ENCODE data around the gene ZEB1. TPM values are rescaled to one million over a fixed set of nuclear protein-coding genes. Genes with fewer than 3 reads are reported as not detected.

The ZEB1 gene
- total and polyA plus RNA-seq, 9 of the 15 experiments (the other 6 are each of a cell fraction or from before 2014, with no cell fraction given): 2.1 to 8.4 (median 4.9) TPM

DNA sequence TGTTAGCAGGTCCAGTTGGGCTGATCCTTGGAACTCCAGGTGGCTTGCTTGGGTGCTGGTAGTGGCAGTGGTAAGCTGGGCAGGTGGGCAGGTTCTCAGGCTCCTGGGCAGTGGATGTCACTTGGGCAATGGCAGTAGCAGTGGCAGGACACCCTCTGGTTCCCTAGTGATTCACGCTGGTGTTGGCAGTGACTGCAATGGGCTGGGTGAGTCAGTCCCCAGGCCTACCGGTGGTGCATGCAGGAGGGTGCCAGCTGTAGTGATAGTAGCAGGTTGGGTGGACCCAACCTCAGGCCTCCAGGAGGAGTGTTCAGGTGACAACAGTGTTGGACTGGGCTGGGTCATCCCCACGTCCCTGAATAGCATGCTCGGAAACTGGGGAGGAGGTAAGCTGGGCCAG, 189.2 kb downstream of the ZEB1 start:
- no peaks in the 10 kb centered on the region for H3K36me3 ChIP-seq (ENCODE audit: control insufficient read depth, insufficient read depth, low read length)
- POLR2A ChIA-PET: no interaction called here

DNA sequence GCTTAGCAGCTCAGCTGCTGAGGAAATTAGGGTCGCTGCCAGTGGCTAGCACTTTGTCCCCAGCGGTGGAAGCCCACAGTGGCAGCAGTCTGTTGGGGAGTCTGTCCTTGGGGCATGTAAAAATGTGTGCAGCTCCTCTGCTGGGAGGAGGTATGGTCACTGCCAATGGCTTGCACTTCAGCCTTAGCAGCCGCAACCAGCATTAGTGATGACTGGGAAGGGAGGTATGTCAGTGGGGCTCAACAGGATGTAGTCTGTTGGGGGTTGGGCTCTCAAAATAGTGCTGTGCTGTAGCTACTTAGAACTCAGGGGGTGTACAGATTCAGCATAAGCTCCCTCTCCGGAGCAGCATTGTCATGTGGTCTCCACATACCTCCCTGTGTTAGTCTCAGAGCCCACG, 189.9 kb downstream of the ZEB1 start:
- in situ Hi-C loops (cut with MboI): no loop called here
- ATAC-seq: no peak
- no peak for TF ChIP-seq KAT7 (CRISPR knock-in tag; IDR thresholded peaks at IDR 0.05; ENCODE audit: borderline replicate concordance)
- no peak for TF ChIP-seq CREM (IDR thresholded peaks at IDR 0.05; ENCODE audit: low read depth)
- no peak for TF ChIP-seq TAF15 (IDR thresholded peaks at IDR 0.05; ENCODE audit: low read depth, low read length)
- TF ChIP-seq CBX5 (IDR thresholded peaks at IDR 0.05; ENCODE audit: borderline replicate concordance, low read depth): no peak
- no peak for TF ChIP-seq POLR2H (tag; IDR thresholded peaks at IDR 0.05; ENCODE audit: low read depth)
- no peak for TF ChIP-seq ELF4 (CRISPR knock-in tag; IDR thresholded peaks at IDR 0.05)
- TF ChIP-seq FOXA3 (CRISPR knock-in tag; conservative IDR thresholded peaks at IDR 0.05 in 1 of 2, IDR thresholded peaks at IDR 0.05 in 1 of 2): no peak
- TF ChIP-seq STAG1 (CRISPR knock-in tag; IDR thresholded peaks at IDR 0.05; ENCODE audit: borderline replicate concordance): no peak
- TF ChIP-seq, protein P1, sequence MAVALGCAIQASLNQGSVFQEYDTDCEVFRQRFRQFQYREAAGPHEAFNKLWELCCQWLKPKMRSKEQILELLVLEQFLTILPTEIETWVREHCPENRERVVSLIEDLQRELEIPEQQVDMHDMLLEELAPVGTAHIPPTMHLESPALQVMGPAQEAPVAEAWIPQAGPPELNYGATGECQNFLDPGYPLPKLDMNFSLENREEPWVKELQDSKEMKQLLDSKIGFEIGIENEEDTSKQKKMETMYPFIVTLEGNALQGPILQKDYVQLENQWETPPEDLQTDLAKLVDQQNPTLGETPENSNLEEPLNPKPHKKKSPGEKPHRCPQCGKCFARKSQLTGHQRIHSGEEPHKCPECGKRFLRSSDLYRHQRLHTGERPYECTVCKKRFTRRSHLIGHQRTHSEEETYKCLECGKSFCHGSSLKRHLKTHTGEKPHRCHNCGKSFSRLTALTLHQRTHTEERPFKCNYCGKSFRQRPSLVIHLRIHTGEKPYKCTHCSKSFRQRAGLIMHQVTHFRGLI (CRISPR knock-in tag; IDR thresholded peaks at IDR 0.05): no peak
- TF ChIP-seq, protein P2, sequence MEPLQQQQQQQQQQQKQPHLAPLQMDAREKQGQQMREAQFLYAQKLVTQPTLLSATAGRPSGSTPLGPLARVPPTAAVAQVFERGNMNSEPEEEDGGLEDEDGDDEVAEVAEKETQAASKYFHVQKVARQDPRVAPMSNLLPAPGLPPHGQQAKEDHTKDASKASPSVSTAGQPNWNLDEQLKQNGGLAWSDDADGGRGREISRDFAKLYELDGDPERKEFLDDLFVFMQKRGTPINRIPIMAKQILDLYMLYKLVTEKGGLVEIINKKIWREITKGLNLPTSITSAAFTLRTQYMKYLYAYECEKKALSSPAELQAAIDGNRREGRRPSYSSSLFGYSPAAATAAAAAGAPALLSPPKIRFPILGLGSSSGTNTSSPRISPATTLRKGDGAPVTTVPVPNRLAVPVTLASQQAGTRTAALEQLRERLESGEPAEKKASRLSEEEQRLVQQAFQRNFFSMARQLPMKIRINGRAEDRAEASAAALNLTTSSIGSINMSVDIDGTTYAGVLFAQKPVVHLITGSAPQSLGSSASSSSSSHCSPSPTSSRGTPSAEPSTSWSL (CRISPR knock-in tag; IDR thresholded peaks at IDR 0.05; ENCODE audit: borderline replicate concordance): no peak

More for the DNA sequence above, 189.2 kb downstream of the ZEB1 start:
- intact Hi-C loops (cut with micrococcal nuclease) (no loop called here), in situ Hi-C loops (cut with MboI) (no loop called here)
- Histone ChIP-seq H3K9ac (ENCODE audit: insufficient read depth in 1 of 2, low read depth in 2 of 2, low read length in 2 of 2) (no peak overlapping the region), H3K27ac (ENCODE audit: extremely low read depth, low read depth, low read length) (no peak overlapping the region), H3K4me1 (replicated peaks in 1 of 2; ENCODE audit: control insufficient read depth in 2 of 2, insufficient read depth in 2 of 2, low read length in 2 of 2) (no peaks in the 10 kb centered on the region), H3K79me2 (ENCODE audit: control insufficient read depth, insufficient read depth, low read length) (no peaks in the 10 kb centered on the region), H3K27me3 (ENCODE audit: control insufficient read depth in 2 of 2, insufficient read depth in 2 of 2, low read length in 2 of 2) (no peaks in the 10 kb centered on the region), H4K20me1 (replicated peaks; ENCODE audit: control insufficient read depth, insufficient read depth, low read length) (no peaks in the 10 kb centered on the region), H3K9me3 (replicated peaks; ENCODE audit: control insufficient read depth, insufficient read depth, low read depth, low read length) (no peaks in the 10 kb centered on the region), H2AFZ (ENCODE audit: low read depth, low read length) (no peak overlapping the region), H3K9me1 (ENCODE audit: control insufficient read depth, insufficient read depth, low read length) (no peaks in the 10 kb centered on the region), H3K4me3 (no peak overlapping the region), H3K4me2 (ENCODE audit: insufficient read depth, low read length) (no peak overlapping the region)
- 37% methylated on average over 4 of the region's 4 CpGs for WGBS (ENCODE audit: insufficient coverage, low coverage, missing lambda C conversion rate)
- TF ChIP-seq, protein P3, sequence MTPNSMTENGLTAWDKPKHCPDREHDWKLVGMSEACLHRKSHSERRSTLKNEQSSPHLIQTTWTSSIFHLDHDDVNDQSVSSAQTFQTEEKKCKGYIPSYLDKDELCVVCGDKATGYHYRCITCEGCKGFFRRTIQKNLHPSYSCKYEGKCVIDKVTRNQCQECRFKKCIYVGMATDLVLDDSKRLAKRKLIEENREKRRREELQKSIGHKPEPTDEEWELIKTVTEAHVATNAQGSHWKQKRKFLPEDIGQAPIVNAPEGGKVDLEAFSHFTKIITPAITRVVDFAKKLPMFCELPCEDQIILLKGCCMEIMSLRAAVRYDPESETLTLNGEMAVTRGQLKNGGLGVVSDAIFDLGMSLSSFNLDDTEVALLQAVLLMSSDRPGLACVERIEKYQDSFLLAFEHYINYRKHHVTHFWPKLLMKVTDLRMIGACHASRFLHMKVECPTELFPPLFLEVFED (CRISPR knock-in tag; conservative IDR thresholded peaks at IDR 0.05): no peak
- TF ChIP-seq SMAD4 (CRISPR knock-in tag; conservative IDR thresholded peaks at IDR 0.05): no peak
- no peak for TF ChIP-seq SMC3 (conservative IDR thresholded peaks at IDR 0.05; ENCODE audit: insufficient read depth, low read depth, low read length)
- BruUV-seq (replicated peaks): no TSS peak
- CTCF ChIA-PET (ENCODE audit: low intra/inter-chr PET ratio): no interaction called here
- FAIRE-seq (no peak), ATAC-seq (no peak), DNase-seq (ENCODE audit: extremely low read depth in 1 of 4, low spot score in 3 of 4) (no peak)

More for the DNA sequence above, 189.9 kb downstream of the ZEB1 start:
- no peak for DNase-seq (ENCODE audit: extremely low read depth in 1 of 4, low spot score in 3 of 4)
- no peaks in the 10 kb centered on the region for H3K4me1 ChIP-seq (replicated peaks in 1 of 2; ENCODE audit: control insufficient read depth in 2 of 2, insufficient read depth in 2 of 2, low read length in 2 of 2)
- no peaks in the 10 kb centered on the region for H3K27me3 ChIP-seq (ENCODE audit: control insufficient read depth in 2 of 2, insufficient read depth in 2 of 2, low read length in 2 of 2)
- no peak overlapping the region for H3K27ac ChIP-seq (ENCODE audit: extremely low read depth, low read depth, low read length)
- no peaks in the 10 kb centered on the region for H3K9me3 ChIP-seq (replicated peaks; ENCODE audit: control insufficient read depth, insufficient read depth, low read depth, low read length)
- WGBS (ENCODE audit: insufficient coverage, low coverage, missing lambda C conversion rate): 31% methylated on average over 5 of the region's 5 CpGs
- no peaks in the 10 kb centered on the region for H3K9me1 ChIP-seq (ENCODE audit: control insufficient read depth, insufficient read depth, low read length)
- POLR2A ChIA-PET: no interaction called here
- no peak overlapping the region for H3K4me2 ChIP-seq (ENCODE audit: insufficient read depth, low read length)
- BruUV-seq (replicated peaks): no TSS peak
- H3K9ac ChIP-seq (ENCODE audit: insufficient read depth in 1 of 2, low read depth in 2 of 2, low read length in 2 of 2): no peak overlapping the region
- H4K20me1 ChIP-seq (replicated peaks; ENCODE audit: control insufficient read depth, insufficient read depth, low read length): no peaks in the 10 kb centered on the region
- no peak overlapping the region for H2AFZ ChIP-seq (ENCODE audit: low read depth, low read length)
- H3K79me2 ChIP-seq (ENCODE audit: control insufficient read depth, insufficient read depth, low read length): no peaks in the 10 kb centered on the region
- intact Hi-C loops (cut with micrococcal nuclease): no loop called here
- H3K4me3 ChIP-seq: no peak overlapping the region
- CTCF ChIA-PET (ENCODE audit: low intra/inter-chr PET ratio): no interaction called here
- FAIRE-seq: no peak
- H3K36me3 ChIP-seq (ENCODE audit: control insufficient read depth, insufficient read depth, low read length): no peaks in the 10 kb centered on the region
